IMR-90 (cell line): ENCODE measurements around the gene MACC1. TPM values are rescaled to one million over a fixed set of nuclear protein-coding genes. Genes with fewer than 3 reads are reported as not detected.
A peak's percentile ranks its signal among the peaks of the same experiment; 100 is the strongest.

Experiments used
- ATAC-seq: fragments of 200-7000 bp; cut with Tn5 transposase; 2 replicates; pipeline ENCODE4 v1.9.1; 2020; ENCODE audit warnings: low read depth, mild to moderate bottlenecking, moderate library complexity
- BruUV-seq: library from RNA; stranded (reverse); fragments of 400-500 nt; replicated peaks from 2 replicates; lab custom pipeline; 2021; lab: Mats Ljungman, UMichigan
- CTCF ChIA-PET: fragments of 300-600 bp; formaldehyde crosslinking; extraction: SDS; loops from one replicate; lab custom pipeline; 2021; ENCODE audit warnings: antibody characterized with exemption; lab: Yijun Ruan, JAX
- POLR2A ChIA-PET: fragments of 300-600 bp; sonication (Branson Sonifier 250); formaldehyde crosslinking; loops from one replicate; lab custom pipeline; 2022; ENCODE audit warnings: antibody characterized with exemption; ENCODE audit not compliant: unreplicated experiment; lab: Charles Lee
- DNase-seq: peaks from one replicate; pipeline ENCODE4 v3.0.0; 2013
- H2AFZ ChIP-seq: replicated peaks from 2 replicates; pipeline ENCODE3; 2013; ENCODE audit warnings: low read length, mild to moderate bottlenecking; ENCODE audit not compliant: poor library complexity
- H2AK5ac ChIP-seq: 2 replicates; pipeline ENCODE4 v1.6.1; 2013; ENCODE audit warnings: low read depth, low read length, inconsistent platforms
- H2AK9ac ChIP-seq: replicated peaks from 2 replicates; pipeline ENCODE3; 2013; ENCODE audit warnings: mild to moderate bottlenecking, low read depth, low read length, moderate library complexity; ENCODE audit not compliant: poor library complexity
- H2BK120ac ChIP-seq: 2 replicates; pipeline ENCODE4 v1.6.1; 2013; ENCODE audit warnings: low read depth, low read length, inconsistent platforms
- H2BK15ac ChIP-seq: 3 replicates; pipeline ENCODE4 v1.6.1; 2013; ENCODE audit warnings: low read depth, low read length, inconsistent platforms
- H2BK20ac ChIP-seq: 2 replicates; pipeline ENCODE4 v1.6.1; 2013; ENCODE audit warnings: low read depth, mild to moderate bottlenecking, inconsistent platforms, low read length, moderate library complexity
- H2BK5ac ChIP-seq: 2 replicates; pipeline ENCODE4 v1.6.1; 2013; ENCODE audit warnings: mild to moderate bottlenecking, low read depth, low read length, inconsistent platforms; ENCODE audit not compliant: poor library complexity, severe bottlenecking
- H3K14ac ChIP-seq: replicated peaks from 2 replicates; pipeline ENCODE4 v1.6.1; 2013; ENCODE audit warnings: low read depth, low read length, inconsistent platforms
- H3K18ac ChIP-seq: 2 replicates; pipeline ENCODE4 v1.6.1; 2013; ENCODE audit warnings: low read depth, low read length, control low read depth
- H3K23ac ChIP-seq: 2 replicates; pipeline ENCODE4 v1.6.1; 2013; ENCODE audit warnings: low read depth, low read length, inconsistent platforms
- H3K27ac ChIP-seq: 2 replicates; pipeline ENCODE4 v1.5.1; 2013; ENCODE audit warnings: mild to moderate bottlenecking, control low read depth, low read length; ENCODE audit not compliant: insufficient read depth
- H3K27me3 ChIP-seq: 2 replicates; pipeline ENCODE4 v1.6.1; 2013; ENCODE audit warnings: low read length; ENCODE audit not compliant: control insufficient read depth, insufficient read depth
- H3K36me3 ChIP-seq: 2 replicates; pipeline ENCODE4 v1.6.1; 2013; ENCODE audit warnings: low read length, mixed read lengths; ENCODE audit not compliant: control insufficient read depth, insufficient read depth
- H3K4ac ChIP-seq: 2 replicates; pipeline ENCODE4 v1.6.1; 2013; ENCODE audit warnings: low read depth, low read length, inconsistent platforms
- H3K4me1 ChIP-seq: 2 replicates; pipeline ENCODE4 v1.6.1; 2013; ENCODE audit warnings: low read length, mixed read lengths; ENCODE audit not compliant: control insufficient read depth, insufficient read depth
- H3K4me2 ChIP-seq: 2 replicates; pipeline ENCODE4 v1.6.1; 2013; ENCODE audit warnings: low read depth, mild to moderate bottlenecking, control low read depth, low read length, moderate library complexity
- H3K4me3 ChIP-seq: 2 replicates; pipeline ENCODE4 v1.5.1; 2013; ENCODE audit warnings: low read depth, mild to moderate bottlenecking, control low read depth, low read length, moderate library complexity; ENCODE audit not compliant: insufficient read depth
- H3K56ac ChIP-seq: 2 replicates; pipeline ENCODE4 v1.6.1; 2013; ENCODE audit warnings: low read length, inconsistent platforms; ENCODE audit not compliant: insufficient read depth; ENCODE audit errors: extremely low read depth
- H3K79me1 ChIP-seq, 2 experiments: 2 replicates each; pipeline ENCODE4 v1.6.1; 2013; ENCODE audit warnings: low read length in 2 of 2, inconsistent platforms in 1 of 2, low read depth in 1 of 2
- H3K9ac ChIP-seq: 2 replicates; pipeline ENCODE4 v1.6.1; 2013; ENCODE audit warnings: low read depth, low read length, control low read depth
- H3K9me1 ChIP-seq: 2 replicates; pipeline ENCODE4 v1.6.1; 2013; ENCODE audit warnings: low read length, inconsistent platforms; ENCODE audit not compliant: insufficient read depth
- H3K9me3 ChIP-seq: 2 replicates; pipeline ENCODE4 v1.6.1; 2013; ENCODE audit warnings: low read length; ENCODE audit not compliant: control insufficient read depth, insufficient read depth
- H4K20me1 ChIP-seq: 2 replicates; pipeline ENCODE4 v1.6.1; 2013; ENCODE audit warnings: low read length, inconsistent platforms; ENCODE audit not compliant: insufficient read depth
- H4K5ac ChIP-seq: 2 replicates; pipeline ENCODE4 v1.6.1; 2013; ENCODE audit warnings: mild to moderate bottlenecking, low read depth, low read length, control low read depth
- H4K8ac ChIP-seq, 2 experiments: 2 replicates each; pipeline ENCODE4 v1.6.1; 2013; ENCODE audit warnings: low read depth in 2 of 2, low read length in 2 of 2, control low read depth in 1 of 2, inconsistent platforms in 1 of 2
- H4K91ac ChIP-seq: 2 replicates; pipeline ENCODE4 v1.6.1; 2013; ENCODE audit warnings: low read depth, low read length, inconsistent platforms; ENCODE audit not compliant: insufficient read depth
- BHLHE40 ChIP-seq: fragments of 150-350 bp; IDR thresholded peaks from 2 replicates; pipeline ENCODE4 v1.6.1; 2016; ENCODE audit warnings: mild to moderate bottlenecking, low read depth, low read length
- CEBPB ChIP-seq: IDR thresholded peaks from 2 replicates; pipeline ENCODE4 v1.6.1; 2012; ENCODE audit warnings: low read depth, low read length, improper control_type of control experiment
- CHD1 ChIP-seq: IDR thresholded peaks from 2 replicates; pipeline ENCODE4 v1.6.1; 2012; ENCODE audit warnings: low read depth, low read length, improper control_type of control experiment
- FOS ChIP-seq: fragments of 150-350 bp; IDR thresholded peaks from 2 replicates; pipeline ENCODE4 v1.6.1; 2016; ENCODE audit warnings: low read depth, low read length
- MAFK ChIP-seq: IDR thresholded peaks from 2 replicates; pipeline ENCODE4 v1.6.1; 2012; ENCODE audit warnings: low read depth, low read length, improper control_type of control experiment
- MAZ ChIP-seq: IDR thresholded peaks from 2 replicates; pipeline ENCODE4 v1.6.1; 2012; ENCODE audit warnings: low read depth, mild to moderate bottlenecking, low read length, improper control_type of control experiment, moderate library complexity, borderline replicate concordance
- MXI1 ChIP-seq: IDR thresholded peaks from 2 replicates; pipeline ENCODE4 v1.6.1; 2012; ENCODE audit warnings: low read depth, mild to moderate bottlenecking, low read length, moderate library complexity, borderline replicate concordance
- NFE2L2 ChIP-seq: fragments of 150-350 bp; IDR thresholded peaks from 2 replicates; pipeline ENCODE4 v1.6.1; 2016; ENCODE audit warnings: low read depth, mild to moderate bottlenecking, low read length
- POLR2A ChIP-seq: IDR thresholded peaks from 2 replicates; pipeline ENCODE4 v1.6.1; 2012; ENCODE audit warnings: mild to moderate bottlenecking, low read depth, low read length
- RAD21 ChIP-seq: IDR thresholded peaks from 2 replicates; pipeline ENCODE4 v1.6.1; 2012; ENCODE audit warnings: low read length, improper control_type of control experiment
- RCOR1 ChIP-seq: IDR thresholded peaks from 2 replicates; pipeline ENCODE4 v1.6.1; 2012; ENCODE audit warnings: mild to moderate bottlenecking, low read length, improper control_type of control experiment; ENCODE audit not compliant: insufficient replicate concordance
- RFX5 ChIP-seq: IDR thresholded peaks from 2 replicates; pipeline ENCODE4 v1.8.0; 2012; ENCODE audit warnings: low read depth, mild to moderate bottlenecking, low read length, moderate library complexity
- SMC3 ChIP-seq: fragments of 150-350 bp; IDR thresholded peaks from 2 replicates; pipeline ENCODE4 v1.6.1; 2016; ENCODE audit warnings: low read depth, mild to moderate bottlenecking, antibody characterized with exemption, low read length, moderate library complexity
- WGBS, 2 experiments: methylation state at CpG; one replicate each; pipeline versions ENCODE4 v1.1.5 to v1.1.7; 2013; ENCODE audit warnings: missing lambda C conversion rate in 2 of 2; ENCODE audit not compliant: insufficient read length in 1 of 2; ENCODE audit errors: extremely low coverage in 2 of 2; 5-methylcytosine and 5-hydroxymethylcytosine counted together
- dilution Hi-C: fragments of 300-500 bp; cut with HindIII; formaldehyde crosslinking; loops from one replicate; pipeline ENCODE4 v1.14.3; 2018; ENCODE audit warnings: low sequenced_read_pairs; ENCODE audit not compliant: unreplicated experiment
- in situ Hi-C: fragments of 300-500 bp; cut with MboI; formaldehyde crosslinking; loops from 3 replicates; pipeline ENCODE4 v1.14.3; 2019; ENCODE audit warnings: low sequenced_read_pairs, inconsistent platforms, mixed read lengths
- intact Hi-C: fragments of 100-400 bp; cut with micrococcal nuclease; formaldehyde crosslinking; loops from 2 replicates; pipeline ENCODE4 v1.10.0; 2022
- polyA plus RNA-seq, 3 experiments: library from polyadenylated mRNA; depleted of rRNA; stranded (reverse); fragments of >200 nt; gene quantifications; 2 replicates each; pipeline ENCODE4 v1.2.3, GENCODE V29; 2012; ENCODE audit warnings: low replicate concordance in 1 of 3
- total RNA-seq: library from RNA; depleted of rRNA; stranded (reverse); fragments of >200 nt; gene quantifications from 2 replicates; pipeline ENCODE4 v1.2.3, GENCODE V29; 2012
- TF ChIP-seq, protein P1 (sequence below): conservative IDR thresholded peaks from 2 replicates; pipeline ENCODE4 v1.5.1; 2012; ENCODE audit warnings: mild to moderate bottlenecking, low read depth, low read length, improper control_type of control experiment
- TF ChIP-seq, protein P2 (sequence below): fragments of 150-350 bp; IDR thresholded peaks from 2 replicates; pipeline ENCODE4 v1.6.1; 2017; ENCODE audit warnings: mild to moderate bottlenecking, antibody characterized with exemption, low read length, low read depth
- TF ChIP-seq, protein P3 (sequence below): fragments of 150-350 bp; IDR thresholded peaks from 2 replicates; pipeline ENCODE4 v1.6.1; 2016; ENCODE audit warnings: low read depth, mild to moderate bottlenecking, low read length, moderate library complexity, borderline replicate concordance

Gene MACC1
- total and polyA plus RNA-seq, 2 of the 4 experiments (the other 2 are of a cell fraction): under 0.01 TPM; not detected in 1

DNA sequence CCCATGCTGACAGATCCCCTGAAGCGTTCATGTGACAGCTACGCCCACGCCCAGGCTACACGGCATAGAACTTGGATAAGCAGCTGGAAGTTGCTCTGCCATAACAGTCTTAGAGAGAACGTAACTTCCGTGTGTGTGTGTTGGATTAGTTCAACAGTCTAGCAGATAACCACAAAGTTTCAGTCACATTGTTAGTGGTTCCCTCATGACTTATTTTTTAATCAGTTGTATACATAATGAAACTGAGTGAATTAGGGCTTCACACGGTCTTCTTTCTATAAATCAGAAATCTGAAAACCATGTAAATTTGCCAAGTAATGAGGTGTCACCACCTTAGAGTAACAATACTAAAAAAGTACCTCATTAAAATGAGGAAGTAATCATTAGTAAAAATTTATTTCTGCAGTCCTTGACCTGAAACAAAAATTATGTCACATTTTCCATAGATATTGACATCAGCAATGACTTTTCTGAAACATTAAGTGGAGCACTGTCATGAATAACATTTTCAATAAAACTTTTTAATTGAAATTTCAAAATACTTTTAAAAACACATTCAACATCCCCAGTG, 21.7 kb upstream of the MACC1 start:
- Histone ChIP-seq H2AFZ (peak overlapping the region; percentile 71), H2BK5ac (no peak overlapping the region), H3K36me3 (no peaks in the 10 kb centered on the region), H3K14ac (no peak overlapping the region), H2BK120ac (peak overlapping the region; percentile 75), H3K27ac (no peak overlapping the region), H2BK20ac (peak overlapping the region; percentile 34; the same call in 1 of the 2 replicates), H4K8ac (0 out of 4 replicates have a peak overlapping the region, but pooled peaks of 1 of the 2 experiments have one; percentile 60), H2BK15ac (peak overlapping the region; percentile 79; the same call in 1 of the 3 replicates), H3K23ac (peak overlapping the region; percentile 46; the same call in 1 of the 2 replicates), H3K9ac (no peak overlapping the region), H3K4me3 (no peak overlapping the region), H3K4ac (0 out of 2 replicates have a peak overlapping the region, but pooled peaks have one; percentile 40), H3K4me1 (peaks cover 9% of the 10 kb centered on the region), H3K56ac (no peak overlapping the region), H4K20me1 (no peaks in the 10 kb centered on the region), H4K91ac (peak overlapping the region; percentile 44; the same call in 1 of the 2 replicates), H2AK9ac (no peak overlapping the region), H3K9me3 (no peaks in the 10 kb centered on the region), H3K27me3 (no peaks in the 10 kb centered on the region), H3K79me1 (no peaks in the 10 kb centered on the region), H4K5ac (no peak overlapping the region), H2AK5ac (peak overlapping the region; percentile 58; the same call in 1 of the 2 replicates), H3K4me2 (no peak overlapping the region), H3K9me1 (no peaks in the 10 kb centered on the region; the same call in 1 of the 2 replicates), H3K18ac (no peak overlapping the region)
- in situ Hi-C loops: no loop called here
- ATAC-seq: no peak
- dilution Hi-C loops: no loop called here
- ChIA-PET POLR2A (no interaction called here), CTCF (no interaction called here)
- WGBS, 2 experiments: no CpG with 5 or more reads among the region's 7 CpGs
- intact Hi-C loops: no loop called here
- BruUV-seq: no TSS peak
- TF ChIP-seq NFE2L2 (no peak), CEBPB (no peak), RAD21 (no peak), FOS (no peak), RCOR1 (no peak), SMC3 (no peak), BHLHE40 (no peak), MAZ (no peak), CHD1 (no peak), POLR2A (no peak), MAFK (no peak), RFX5 (no peak), MXI1 (no peak)
- TF ChIP-seq, protein P1, sequence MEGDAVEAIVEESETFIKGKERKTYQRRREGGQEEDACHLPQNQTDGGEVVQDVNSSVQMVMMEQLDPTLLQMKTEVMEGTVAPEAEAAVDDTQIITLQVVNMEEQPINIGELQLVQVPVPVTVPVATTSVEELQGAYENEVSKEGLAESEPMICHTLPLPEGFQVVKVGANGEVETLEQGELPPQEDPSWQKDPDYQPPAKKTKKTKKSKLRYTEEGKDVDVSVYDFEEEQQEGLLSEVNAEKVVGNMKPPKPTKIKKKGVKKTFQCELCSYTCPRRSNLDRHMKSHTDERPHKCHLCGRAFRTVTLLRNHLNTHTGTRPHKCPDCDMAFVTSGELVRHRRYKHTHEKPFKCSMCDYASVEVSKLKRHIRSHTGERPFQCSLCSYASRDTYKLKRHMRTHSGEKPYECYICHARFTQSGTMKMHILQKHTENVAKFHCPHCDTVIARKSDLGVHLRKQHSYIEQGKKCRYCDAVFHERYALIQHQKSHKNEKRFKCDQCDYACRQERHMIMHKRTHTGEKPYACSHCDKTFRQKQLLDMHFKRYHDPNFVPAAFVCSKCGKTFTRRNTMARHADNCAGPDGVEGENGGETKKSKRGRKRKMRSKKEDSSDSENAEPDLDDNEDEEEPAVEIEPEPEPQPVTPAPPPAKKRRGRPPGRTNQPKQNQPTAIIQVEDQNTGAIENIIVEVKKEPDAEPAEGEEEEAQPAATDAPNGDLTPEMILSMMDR: no peak
- TF ChIP-seq, protein P2, sequence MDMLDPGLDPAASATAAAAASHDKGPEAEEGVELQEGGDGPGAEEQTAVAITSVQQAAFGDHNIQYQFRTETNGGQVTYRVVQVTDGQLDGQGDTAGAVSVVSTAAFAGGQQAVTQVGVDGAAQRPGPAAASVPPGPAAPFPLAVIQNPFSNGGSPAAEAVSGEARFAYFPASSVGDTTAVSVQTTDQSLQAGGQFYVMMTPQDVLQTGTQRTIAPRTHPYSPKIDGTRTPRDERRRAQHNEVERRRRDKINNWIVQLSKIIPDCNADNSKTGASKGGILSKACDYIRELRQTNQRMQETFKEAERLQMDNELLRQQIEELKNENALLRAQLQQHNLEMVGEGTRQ: no peak
- TF ChIP-seq, protein P3, sequence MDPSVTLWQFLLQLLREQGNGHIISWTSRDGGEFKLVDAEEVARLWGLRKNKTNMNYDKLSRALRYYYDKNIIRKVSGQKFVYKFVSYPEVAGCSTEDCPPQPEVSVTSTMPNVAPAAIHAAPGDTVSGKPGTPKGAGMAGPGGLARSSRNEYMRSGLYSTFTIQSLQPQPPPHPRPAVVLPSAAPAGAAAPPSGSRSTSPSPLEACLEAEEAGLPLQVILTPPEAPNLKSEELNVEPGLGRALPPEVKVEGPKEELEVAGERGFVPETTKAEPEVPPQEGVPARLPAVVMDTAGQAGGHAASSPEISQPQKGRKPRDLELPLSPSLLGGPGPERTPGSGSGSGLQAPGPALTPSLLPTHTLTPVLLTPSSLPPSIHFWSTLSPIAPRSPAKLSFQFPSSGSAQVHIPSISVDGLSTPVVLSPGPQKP: no peak
- DNase-seq: no peak
